K562 (cell line): Measurements from ENCODE around the gene C15orf62. TPM values are rescaled to one million over a fixed set of nuclear protein-coding genes. Genes with fewer than 3 reads are reported as not detected.

ENCODE experiments used
- ARID4B ChIP-seq: sonication (generic); formaldehyde crosslinking; IDR thresholded peaks from 2 replicates; pipeline ENCODE4 v1.8.0; 2022; ENCODE audit warnings: mild to moderate bottlenecking, missing genetic modification reagents
- CBX1 ChIP-seq: sonication (generic); IDR thresholded peaks from 2 replicates; pipeline ENCODE4 v1.6.1; 2016; ENCODE audit warnings: antibody characterized with exemption, low read depth, mild to moderate bottlenecking
- CCNT2 ChIP-seq: IDR thresholded peaks from 2 replicates; pipeline ENCODE4 v1.6.1; 2011; ENCODE audit warnings: borderline replicate concordance, low read depth, mild to moderate bottlenecking, moderate library complexity, mixed read lengths, low read length; ENCODE audit not compliant: insufficient read length; ENCODE audit errors: extremely low read depth
- CREBBP ChIP-seq: IDR thresholded peaks from one replicate; pipeline ENCODE4 v1.6.1; 2012; ENCODE audit warnings: low read depth, mild to moderate bottlenecking, control low read depth, inconsistent platforms, low read length
- CTCF ChIP-seq, 3 experiments: IDR thresholded peaks in 2 of 3; conservative IDR thresholded peaks in 1 of 3; 2 replicates each; pipeline ENCODE4 v1.5.1; 2011 to 2012; ENCODE audit warnings: low read length in 3 of 3, mild to moderate bottlenecking in 3 of 3, control low read depth in 2 of 3, improper control_type of control experiment in 1 of 3, inconsistent platforms in 1 of 3, low read depth in 1 of 3, mixed read lengths in 1 of 3, moderate library complexity in 1 of 3; ENCODE audit not compliant: insufficient read depth in 2 of 3
- MYC ChIP-seq, 2 experiments: fragments of 250-450 bp in 1 of 2; sonication (Bioruptor Pico) in 1 of 2; IDR thresholded peaks; 2 replicates each; pipeline versions ENCODE4 v1.5.1 to v1.6.1; 2012 to 2021; ENCODE audit warnings: low read depth in 2 of 2, borderline replicate concordance in 1 of 2, improper control_type of control experiment in 1 of 2, low read length in 1 of 2, mild to moderate bottlenecking in 1 of 2, moderate library complexity in 1 of 2
- RBBP5 ChIP-seq: fragments of 200-600 bp; sonication (generic); IDR thresholded peaks from 2 replicates; pipeline ENCODE4 v1.6.1; 2012; ENCODE audit warnings: borderline replicate concordance, mild to moderate bottlenecking, low read length, control low read depth, inconsistent platforms; ENCODE audit not compliant: insufficient read depth, poor library complexity, severe bottlenecking
- RNF219 ChIP-seq: fragments of 250-450 bp; sonication (Bioruptor Pico); IDR thresholded peaks from 2 replicates; pipeline ENCODE4 v1.5.0; 2022; ENCODE audit warnings: mild to moderate bottlenecking
- SIX5 ChIP-seq, 2 experiments: IDR thresholded peaks; 2 replicates each; pipeline ENCODE4 v1.6.1; 2011; ENCODE audit warnings: low read length in 2 of 2, borderline replicate concordance in 1 of 2, low read depth in 1 of 2, mild to moderate bottlenecking in 1 of 2, moderate library complexity in 1 of 2; ENCODE audit not compliant: insufficient read depth in 1 of 2
- SMARCB1 ChIP-seq: IDR thresholded peaks from 2 replicates; pipeline ENCODE4 v1.6.1; 2011; ENCODE audit warnings: improper control_type of control experiment, low read depth; ENCODE audit not compliant: insufficient read length
- ZNF224 ChIP-seq: sonication (generic); formaldehyde crosslinking; IDR thresholded peaks from 2 replicates; pipeline ENCODE4 v1.8.0; 2022; ENCODE audit warnings: mild to moderate bottlenecking, missing genetic modification reagents
- ZNF583 ChIP-seq: fragments of 250-450 bp; sonication (Bioruptor Pico); IDR thresholded peaks from 2 replicates; pipeline ENCODE4 v1.4.0; 2020
- polyA plus RNA-seq, 8 experiments: library from polyadenylated mRNA; depleted of rRNA in 4 of 8; stranded (reverse) in 5 of 8; unstranded in 3 of 8; fragments of >200 nt; fragmentation: Nextera tagmentation in 2 of 8; fragmentation: Illumina TruSeq in 1 of 8; extraction: Ambion mirVana in 2 of 8; extraction: Trizol in 1 of 8; gene quantifications; 2 replicates each; pipeline versions ENCODE4 v1.2.1 to v1.2.3, GENCODE V29; 2011 to 2014; ENCODE audit warnings: inconsistent platforms in 1 of 8, missing spikeins in 1 of 8
- total RNA-seq, 7 experiments: library from RNA; depleted of rRNA in 6 of 7; stranded (reverse); fragments of >200 nt in 6 of 7; fragmentation: Illumina TruSeq in 2 of 7; extraction: Trizol in 2 of 7; gene quantifications; 2 replicates each; pipeline versions ENCODE4 v1.2.1 to v1.2.3, GENCODE V29; 2011 to 2021; ENCODE audit warnings: low replicate concordance in 1 of 7

C15orf62 gene
- total and polyA plus RNA-seq, 9 of the 15 experiments (the other 6 are each of a cell fraction or from before 2014, with no cell fraction given): 0.01 to 0.76 (median 0.30) TPM; not detected in 1

GRCh38 chr15:40807028-40807887, 37.5 kb downstream of the C15orf62 start, which contains the start of the genes DNAJC17 and ZFYVE19 (continued):
- peak; percentile 24; the same call in 1 of the 2 replicates for TF ChIP-seq MYC (IDR thresholded peaks at IDR 0.05; ENCODE audit: low read depth, low read length)
- peak; percentile 30; the same call in 1 of the 2 replicates for TF ChIP-seq MYC (CRISPR knock-in tag; IDR thresholded peaks at IDR 0.05; ENCODE audit: borderline replicate concordance, low read depth)
- TF ChIP-seq RNF219 (CRISPR knock-in tag): no peak
- peak; percentile 76; the same call in 1 of the 2 replicates for TF ChIP-seq ZNF583
- no peak for TF ChIP-seq CCNT2
- no peak for TF ChIP-seq CREBBP
- peak; percentile 8 to 21 (median 12); a peak in 2 of 6 replicates for TF ChIP-seq CTCF (IDR thresholded peaks at IDR 0.05 in 2 of 3, conservative IDR thresholded peaks at IDR 0.05 in 1 of 3; ENCODE audit: insufficient read depth in 2 of 3, low read depth in 1 of 3, low read length in 3 of 3)
- no peak for TF ChIP-seq CBX1
- no peak for TF ChIP-seq ZNF224 (CRISPR knock-in tag)
- peak; percentile 76; the same call in 1 of the 2 replicates for TF ChIP-seq ARID4B (CRISPR knock-in tag)
- TF ChIP-seq SMARCB1: no peak
- peak; percentile 84 for TF ChIP-seq RBBP5
- TF ChIP-seq SIX5 (IDR thresholded peaks at IDR 0.05; ENCODE audit: borderline replicate concordance in 1 of 2, insufficient read depth in 1 of 2, low read depth in 1 of 2, low read length in 2 of 2): peak; percentile 89 to 91
